Non-pigmented ciliary epithelial cell (primary cell): ENCODE data around the gene SYT14.
A peak's percentile ranks its signal among the peaks of the same experiment; 100 is the strongest.
"Not testable (repeated sequence)": the region's sequence is repeated elsewhere in the genome, so short reads cannot be mapped to it uniquely, and the experiment has no call there.

Source experiments
- DNase-seq: peaks from one replicate; pipeline ENCODE4 v3.0.0-alpha.2; 2010; ENCODE audit warnings: low read depth

SYT14 gene

DNA sequence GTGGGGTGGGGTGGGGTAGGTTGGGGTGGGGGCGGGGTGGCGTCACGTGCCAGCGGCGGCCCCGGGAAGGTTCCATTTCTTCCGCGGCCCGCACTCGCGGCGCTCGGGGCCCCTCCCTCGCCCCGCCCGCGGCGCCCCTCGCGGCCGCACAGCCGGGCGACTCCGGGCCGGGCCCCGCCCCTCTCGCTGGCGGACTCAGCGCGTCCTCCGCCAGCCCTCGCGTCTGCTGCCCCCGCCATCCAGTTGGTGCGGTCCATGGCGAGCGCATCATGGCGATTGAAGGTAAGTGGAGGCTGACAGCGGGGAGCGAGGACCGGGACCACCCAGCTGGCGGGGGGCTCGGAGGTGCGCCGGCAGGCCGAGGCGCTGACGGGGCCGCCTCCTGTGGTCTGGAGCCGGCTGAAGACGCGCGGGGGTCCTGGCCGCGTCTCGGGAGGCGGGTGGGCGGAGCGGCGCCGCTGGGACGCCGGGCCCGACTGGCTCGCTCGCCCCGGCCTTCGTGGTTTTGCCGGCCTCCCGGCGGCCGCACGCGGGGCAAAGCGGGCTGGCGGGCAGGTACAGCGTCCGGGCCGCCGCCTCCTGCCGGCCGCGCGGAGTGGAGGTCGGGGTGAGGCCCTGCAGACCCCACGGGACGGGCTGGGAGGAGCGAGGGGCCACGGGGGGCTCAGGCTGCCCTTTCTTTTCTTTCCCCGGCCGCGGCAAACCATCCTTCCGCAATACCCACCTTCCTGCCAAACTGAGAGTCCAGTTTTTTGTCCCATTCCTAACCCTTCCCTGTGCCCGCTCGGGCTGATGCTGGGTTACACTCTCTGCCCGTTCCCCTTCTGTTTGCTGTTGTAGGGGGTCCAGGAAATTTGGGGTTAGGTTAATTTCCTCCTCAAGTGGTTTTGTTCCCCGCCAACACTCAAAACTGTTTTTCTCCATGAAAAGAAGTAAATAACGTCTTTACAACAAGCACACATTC lies at the start of gene SYT14:
Gene SYT14, plus strand, starts transcription at position 222 of the 964 bp plus-strand sequence. Its CDS starts 48 bp downstream, at position 270.
- DNase-seq = no peak

- not testable (repeated sequence) for DNase-seq
Measured at GRCh38 chr1:209888291-209889076, 49.5 kb upstream of the SYT14 start.

DNA sequence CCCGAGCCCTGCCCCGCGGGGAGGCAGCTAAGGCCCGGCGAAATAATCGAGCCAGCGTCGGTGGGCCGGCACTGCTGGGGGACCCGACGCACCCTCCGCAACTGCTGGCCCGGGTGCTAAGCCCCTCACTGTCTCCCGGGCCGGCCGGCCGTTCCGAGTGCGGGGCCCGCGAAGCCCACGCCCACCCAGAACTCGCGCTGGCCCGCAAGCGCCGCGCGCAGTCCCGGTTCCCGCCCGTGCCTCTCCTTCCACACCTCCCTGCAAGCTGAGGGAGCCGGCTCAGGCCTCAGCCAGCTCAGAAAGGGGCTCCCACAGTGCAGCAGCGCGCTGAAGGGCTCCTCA lies 49.0 kb upstream of the SYT14 start:
- no peak for DNase-seq

DNA sequence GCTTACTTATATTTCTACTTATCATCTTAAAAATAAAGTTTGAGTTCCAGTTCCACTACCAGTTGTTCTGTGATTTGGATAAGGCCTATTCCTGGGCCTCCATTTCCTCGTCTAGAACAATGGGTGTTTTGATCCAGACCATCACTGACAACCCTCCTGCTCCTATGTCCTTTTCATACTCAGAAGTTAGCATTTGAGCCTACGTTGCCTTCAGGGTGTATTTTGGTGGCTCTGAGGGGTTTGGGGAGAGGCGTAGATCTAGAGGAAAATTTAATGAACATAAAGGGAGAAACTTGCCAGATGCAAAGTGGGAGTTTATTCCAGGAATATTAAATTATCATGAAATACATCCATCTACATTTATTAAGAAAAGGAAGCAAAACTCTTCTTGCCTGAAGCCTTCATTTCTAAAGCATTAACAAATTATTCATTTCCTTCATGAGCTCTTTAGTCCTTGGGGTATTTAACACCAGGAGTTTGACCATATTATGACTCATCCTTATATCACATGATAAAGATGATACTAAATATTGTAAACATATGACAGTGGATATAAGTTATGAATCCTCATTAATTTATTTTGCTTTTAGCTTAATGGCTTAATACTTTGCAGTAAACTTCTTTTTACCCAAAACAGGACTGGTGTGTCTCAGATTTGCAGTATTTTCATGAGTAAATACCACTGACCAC lies 47.2 kb upstream of the SYT14 start:
- no peak for DNase-seq

- no peak for DNase-seq
Measured at GRCh38 chr1:209893751-209894150, 44.3 kb upstream of the SYT14 start.

GRCh38 chr1:209895709-209896108 lies 42.3 kb upstream of the SYT14 start:
- peak; percentile 72 for DNase-seq

- no peak for DNase-seq
Measured at GRCh38 chr1:209896346-209896745, 41.7 kb upstream of the SYT14 start.

GRCh38 chr1:209898271-209898670 lies 39.7 kb upstream of the SYT14 start:
- not testable (repeated sequence) for DNase-seq

DNA sequence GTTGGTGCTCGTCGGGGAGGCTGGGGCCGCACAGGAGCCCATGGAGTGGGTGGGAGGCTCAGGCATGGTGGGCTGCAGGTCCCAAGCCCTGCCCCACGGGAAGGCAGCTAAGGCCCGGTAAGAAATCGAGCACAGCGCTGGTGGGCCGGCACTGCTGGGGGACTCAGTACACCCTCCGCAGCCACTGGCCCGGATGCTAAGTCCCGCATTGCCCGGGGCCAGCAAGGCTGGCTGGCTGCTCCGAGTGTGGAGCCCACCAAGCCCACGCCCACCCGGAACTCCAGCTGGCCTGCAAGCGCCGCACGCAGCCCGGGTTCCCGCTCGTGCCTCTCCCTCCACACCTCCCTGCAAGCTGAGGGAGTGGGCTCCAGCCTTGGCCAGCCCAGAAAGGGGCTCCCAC lies 39.2 kb upstream of the SYT14 start:
- DNase-seq = not testable (repeated sequence)

DNA sequence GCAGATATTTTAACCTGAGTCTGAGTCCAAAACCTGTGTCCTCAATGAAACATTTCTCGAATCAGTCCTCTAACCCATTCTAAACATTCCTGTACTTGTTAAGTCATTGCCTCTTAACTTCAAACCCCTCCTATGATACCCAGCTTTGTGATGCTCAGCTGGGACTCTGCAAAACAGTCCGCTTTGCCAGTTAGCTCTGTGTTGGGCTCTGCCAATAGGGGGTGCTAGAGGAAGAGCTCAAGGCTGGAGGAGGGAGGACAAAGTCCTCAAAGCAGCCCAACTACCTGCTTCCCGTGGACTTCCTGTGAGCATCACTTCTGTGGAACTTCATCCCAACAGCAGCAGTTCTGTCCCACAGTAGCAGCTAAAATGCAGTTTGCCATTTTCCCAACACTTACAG lies 38.1 kb upstream of the SYT14 start:
- DNase-seq = no peak

DNA sequence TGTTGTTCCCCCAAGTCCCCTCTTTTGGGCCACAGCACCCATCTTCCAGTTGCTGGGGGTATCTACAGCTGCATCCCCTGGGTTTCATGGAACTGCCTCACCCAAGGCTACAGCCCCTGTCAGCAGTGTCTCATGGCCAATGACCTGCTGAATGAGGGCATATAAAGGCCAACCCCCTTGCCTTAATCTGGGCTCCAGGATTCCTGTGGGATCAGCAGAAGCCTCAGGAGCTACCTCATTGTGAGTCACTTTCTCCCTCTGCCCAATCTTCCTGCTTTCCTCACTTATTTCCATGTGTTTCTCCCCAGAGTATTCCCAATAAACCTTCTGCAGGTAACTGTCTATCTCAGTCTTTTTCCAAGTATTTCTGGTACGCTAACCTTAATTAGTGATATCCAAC lies 37.3 kb upstream of the SYT14 start:
- DNase-seq = peak; percentile 53

- no peak for DNase-seq
Measured at GRCh38 chr1:209901211-209901610, 36.8 kb upstream of the SYT14 start.

- not testable (repeated sequence) for DNase-seq
Measured at GRCh38 chr1:209904774-209905173, 33.2 kb upstream of the SYT14 start.

DNA sequence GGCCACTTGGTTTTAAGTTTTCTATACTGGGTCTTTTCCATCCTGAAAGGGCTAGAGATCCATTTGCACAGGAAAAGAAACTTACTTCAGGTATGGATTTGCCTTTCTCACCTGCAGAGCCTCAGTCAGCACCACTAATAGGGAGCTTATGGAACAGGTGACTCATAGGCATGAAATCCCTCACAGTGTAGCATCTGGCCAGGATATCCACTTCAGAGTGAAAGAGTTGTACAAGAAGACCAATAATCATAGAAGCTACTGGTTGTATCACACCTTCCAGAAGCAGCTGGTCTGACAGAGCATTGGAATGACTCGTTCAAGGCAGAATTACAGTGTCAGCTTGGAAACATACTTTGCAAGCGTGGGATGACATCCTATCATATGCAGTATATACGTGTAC lies 26.3 kb upstream of the SYT14 start:
- DNase-seq = no peak

DNA sequence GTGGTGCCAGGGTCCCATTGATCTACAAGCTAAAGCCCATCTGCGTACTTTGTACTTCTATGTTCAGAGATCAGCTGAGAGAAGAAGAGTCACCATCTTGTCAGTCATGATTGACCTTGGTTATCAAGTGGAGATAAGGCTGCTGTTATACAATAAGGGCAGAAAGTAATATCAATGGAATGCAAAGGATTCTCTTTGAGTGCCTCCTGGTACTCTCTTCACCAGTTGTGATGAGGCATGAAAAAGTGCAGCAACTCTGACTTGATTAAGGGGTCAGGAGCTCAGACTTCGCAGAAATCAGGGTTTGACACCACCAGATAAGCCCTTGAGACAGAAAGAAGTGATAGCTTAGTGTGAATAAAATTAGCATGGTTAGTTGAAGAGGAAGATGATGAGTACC lies 25.7 kb upstream of the SYT14 start:
- DNase-seq = no peak

DNA sequence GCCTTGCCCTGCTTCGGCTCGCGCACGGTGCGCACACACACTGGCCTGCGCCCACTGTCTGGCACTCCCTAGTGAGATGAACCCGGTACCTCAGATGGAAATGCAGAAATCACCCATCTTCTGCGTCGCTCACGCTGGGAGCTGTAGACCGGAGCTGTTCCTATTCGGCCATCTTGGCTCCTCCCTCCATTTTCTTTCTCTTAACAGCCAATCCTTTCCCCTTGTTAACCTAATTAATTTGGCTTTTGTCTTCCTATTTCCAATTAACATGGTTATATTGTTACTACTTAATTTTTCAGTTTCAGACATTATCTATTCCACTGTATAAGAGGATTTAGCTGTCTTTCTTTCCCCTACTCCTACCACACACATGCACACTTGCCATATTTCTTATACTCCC lies 18.4 kb upstream of the SYT14 start:
- not testable (repeated sequence) for DNase-seq

- no peak for DNase-seq
Measured at GRCh38 chr1:209920844-209921243, 17.2 kb upstream of the SYT14 start.

GRCh38 chr1:209924390-209924789 lies 13.6 kb upstream of the SYT14 start:
- no peak for DNase-seq

GRCh38 chr1:209926045-209926444 lies 12.0 kb upstream of the SYT14 start:
- DNase-seq = peak; percentile 86

GRCh38 chr1:209927466-209927865 lies 10.6 kb upstream of the SYT14 start:
- no peak for DNase-seq

- no peak for DNase-seq
Measured at GRCh38 chr1:209929751-209930150, 8.3 kb upstream of the SYT14 start.

GRCh38 chr1:209931141-209931540 lies 6.9 kb upstream of the SYT14 start:
- DNase-seq = no peak
